Activated CD8-positive, alpha-beta memory T cell treated with anti-CD3 and anti-CD28 coated beads, Interleukin-2, amount 50 U/mL, for 24 hours (primary cell): Measurements from ENCODE around the gene CXCL1.

Source experiments
- DNase-seq: peaks from one replicate; pipeline ENCODE4 v3.0.0-alpha.2; 2020; ENCODE audit errors: extremely low read depth

CXCL1 gene

GRCh38 chr4:73869130-73870055, at the start of gene CXCL1:
Gene CXCL1, plus strand, starts transcription at chr4:73869393. Its CDS starts 78 bp downstream, at chr4:73869471.
- no peak for DNase-seq

GRCh38 chr4:73821325-73821724, 47.9 kb upstream of the CXCL1 start:
- DNase-seq: no peak

DNA sequence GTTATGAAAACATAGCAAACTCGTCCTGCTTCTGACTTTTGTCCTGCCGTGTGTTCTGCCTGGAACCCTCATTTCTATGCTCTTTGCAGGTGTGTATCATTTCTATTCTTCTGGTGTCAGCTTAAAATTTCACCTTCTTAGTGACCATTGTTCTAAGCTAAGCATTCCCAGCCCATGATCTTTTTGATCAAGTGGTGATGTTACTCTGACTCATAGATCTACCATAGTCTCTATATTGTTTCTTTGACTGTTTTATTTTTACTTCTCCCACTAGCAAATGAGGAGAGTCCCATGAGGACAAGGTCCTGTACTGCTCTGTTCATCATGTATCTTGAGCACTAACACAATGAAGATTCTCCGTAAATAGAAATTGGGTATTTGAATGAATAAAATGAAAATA, 46.8 kb upstream of the CXCL1 start:
- DNase-seq: no peak

GRCh38 chr4:73822812-73823504, 46.2 kb upstream of the CXCL1 start:
- no peak for DNase-seq

- DNase-seq: no peak
Measured at GRCh38 chr4:73823760-73824159, 45.4 kb upstream of the CXCL1 start.

GRCh38 chr4:73828956-73829355, 40.2 kb upstream of the CXCL1 start:
- no peak for DNase-seq

DNA sequence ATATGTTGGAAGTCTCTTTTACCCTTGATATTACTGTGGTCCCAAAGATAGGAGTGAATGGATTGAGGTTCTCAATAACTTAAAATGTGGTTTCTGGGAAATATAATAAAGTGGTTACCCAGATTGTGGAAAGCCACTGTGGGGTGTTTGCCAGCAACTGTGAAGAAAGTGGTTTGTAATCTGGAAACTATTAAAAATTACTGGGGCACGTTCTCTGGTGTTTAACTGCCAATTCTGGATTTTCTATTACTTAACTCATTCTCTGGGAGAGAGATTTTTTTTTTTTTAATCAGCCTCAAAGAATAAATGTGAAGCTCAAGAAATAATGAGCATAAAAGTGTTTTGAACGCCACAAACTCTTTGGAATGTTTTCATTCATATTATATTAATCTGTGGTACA, 37.6 kb upstream of the CXCL1 start:
- no peak for DNase-seq

- no peak for DNase-seq
Measured at GRCh38 chr4:73832651-73833237, 36.4 kb upstream of the CXCL1 start.

DNA sequence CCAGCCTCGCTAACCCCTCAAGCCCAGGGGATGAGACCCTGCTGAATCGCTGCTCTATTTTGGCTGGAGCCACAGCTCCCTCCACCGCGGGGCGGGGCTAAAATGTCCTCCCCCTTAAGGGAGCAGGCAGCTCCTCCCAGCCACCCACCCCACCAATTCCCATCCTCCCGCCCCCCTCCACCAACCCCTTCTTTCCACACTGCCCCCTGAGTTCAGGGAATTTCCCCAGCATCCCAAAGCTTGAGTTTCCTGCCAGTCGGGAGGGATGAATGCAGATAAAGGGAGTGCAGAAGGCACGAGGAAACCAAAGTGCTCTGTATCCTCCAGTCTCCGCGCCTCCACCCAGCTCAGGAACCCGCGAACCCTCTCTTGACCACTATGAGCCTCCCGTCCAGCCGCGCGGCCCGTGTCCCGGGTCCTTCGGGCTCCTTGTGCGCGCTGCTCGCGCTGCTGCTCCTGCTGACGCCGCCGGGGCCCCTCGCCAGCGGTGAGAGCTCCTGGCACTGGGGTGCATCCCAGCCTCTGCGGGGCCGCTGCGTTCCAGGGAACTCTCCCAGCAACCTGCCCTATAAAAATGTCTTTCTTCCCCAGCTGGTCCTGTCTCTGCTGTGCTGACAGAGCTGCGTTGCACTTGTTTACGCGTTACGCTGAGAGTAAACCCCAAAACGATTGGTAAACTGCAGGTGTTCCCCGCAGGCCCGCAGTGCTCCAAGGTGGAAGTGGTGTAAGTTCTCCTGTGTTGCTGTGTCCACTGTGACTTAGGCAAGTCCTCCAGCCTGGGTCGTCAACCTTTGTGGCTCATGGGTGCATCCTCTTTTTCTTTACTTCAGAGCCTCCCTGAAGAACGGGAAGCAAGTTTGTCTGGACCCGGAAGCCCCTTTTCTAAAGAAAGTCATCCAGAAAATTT, 32.6 kb upstream of the CXCL1 start, which contains the start of gene CXCL6:
TSS of gene CXCL6 (plus strand) at position 306 of the 907 bp plus-strand sequence. CDS start at position 379, 73 bp downstream.
- DNase-seq: no peak

DNA sequence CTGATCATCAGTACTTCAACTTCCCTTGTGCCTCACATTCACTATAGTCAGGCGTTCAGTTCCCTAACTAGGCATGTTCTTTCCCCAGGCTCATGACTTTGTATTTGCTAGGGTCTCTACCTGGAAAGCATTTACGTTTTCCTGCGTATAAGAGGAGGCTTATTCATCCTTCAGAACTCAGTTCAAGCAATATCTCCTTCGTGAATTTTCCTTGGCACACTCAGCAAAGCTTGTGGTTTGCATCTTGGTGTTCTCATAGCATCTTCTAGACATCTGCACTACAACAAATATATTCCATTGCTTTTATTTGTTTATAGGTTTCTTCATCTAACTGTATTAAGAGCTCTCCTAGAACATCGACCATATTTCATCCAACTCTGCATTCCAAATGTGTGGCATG, 30.1 kb upstream of the CXCL1 start:
- no peak for DNase-seq

- DNase-seq: no peak
Measured at GRCh38 chr4:73839715-73840114, 29.5 kb upstream of the CXCL1 start.

GRCh38 chr4:73841243-73841925, 27.8 kb upstream of the CXCL1 start:
- DNase-seq: no peak

- DNase-seq: no peak
Measured at GRCh38 chr4:73842696-73843095, 26.5 kb upstream of the CXCL1 start.

DNA sequence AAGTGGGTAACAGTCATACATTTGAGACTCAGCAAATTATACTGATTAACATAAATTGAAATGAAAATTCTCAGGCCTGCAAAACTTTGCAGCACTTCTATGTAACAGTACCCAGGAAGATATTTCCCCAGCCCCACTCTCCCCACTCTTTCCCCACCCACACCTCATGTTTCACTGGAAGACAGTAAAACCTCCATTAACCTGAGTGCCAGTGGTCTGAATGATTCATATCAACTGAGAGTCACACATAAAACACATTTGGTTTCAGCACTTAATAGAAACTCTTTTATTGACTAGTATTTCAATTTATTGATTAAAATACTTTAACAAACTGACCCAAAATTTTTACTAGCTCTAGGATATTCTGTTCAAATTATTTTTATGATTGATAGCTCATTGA, 25.8 kb upstream of the CXCL1 start:
- no peak for DNase-seq

GRCh38 chr4:73844345-73844744, 24.8 kb upstream of the CXCL1 start:
- DNase-seq: no peak

GRCh38 chr4:73844806-73845205, 24.4 kb upstream of the CXCL1 start:
- no peak for DNase-seq

GRCh38 chr4:73847526-73848182, 21.5 kb upstream of the CXCL1 start:
- DNase-seq: no peak

DNA sequence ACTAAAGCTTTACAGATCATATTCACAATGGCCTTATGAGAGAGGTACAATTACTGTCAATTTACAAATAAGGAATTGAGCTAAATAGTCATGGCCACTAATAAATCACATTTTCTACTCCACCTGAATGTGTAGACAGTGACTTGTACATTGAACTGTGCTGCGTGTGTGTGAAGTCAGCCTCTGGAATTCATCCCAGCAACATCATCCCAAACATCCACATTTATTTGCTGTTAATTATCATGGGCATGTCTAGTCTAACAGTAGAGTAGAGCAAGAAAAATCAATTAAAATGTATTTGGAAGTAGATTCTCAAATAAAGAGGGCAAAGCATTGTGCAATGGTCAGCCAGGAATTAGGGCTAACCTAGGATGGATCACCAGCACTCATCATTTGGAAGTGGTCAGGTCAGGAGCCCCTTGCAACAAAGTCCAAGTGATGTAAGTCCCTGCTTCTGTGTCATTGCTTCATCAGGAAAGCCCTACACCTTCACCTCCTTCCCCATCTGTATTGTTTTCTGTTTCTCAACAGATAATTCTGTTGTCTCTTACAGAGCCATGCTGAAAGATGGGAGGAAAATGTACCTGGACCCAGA, 20.9 kb upstream of the CXCL1 start:
- no peak for DNase-seq

- DNase-seq: no peak
Measured at GRCh38 chr4:73850261-73850970, 18.8 kb upstream of the CXCL1 start.
